ENCODE data around the gene ZNF135. TPM values are rescaled to one million over a fixed set of nuclear protein-coding genes. Genes with fewer than 3 reads are reported as not detected.

The ZNF135 gene
- polyA plus RNA-seq, 1 of the 3 experiments (the other 2 are of a cell fraction), result 0.41 TPM

- TF ChIP-seq, protein P1, sequence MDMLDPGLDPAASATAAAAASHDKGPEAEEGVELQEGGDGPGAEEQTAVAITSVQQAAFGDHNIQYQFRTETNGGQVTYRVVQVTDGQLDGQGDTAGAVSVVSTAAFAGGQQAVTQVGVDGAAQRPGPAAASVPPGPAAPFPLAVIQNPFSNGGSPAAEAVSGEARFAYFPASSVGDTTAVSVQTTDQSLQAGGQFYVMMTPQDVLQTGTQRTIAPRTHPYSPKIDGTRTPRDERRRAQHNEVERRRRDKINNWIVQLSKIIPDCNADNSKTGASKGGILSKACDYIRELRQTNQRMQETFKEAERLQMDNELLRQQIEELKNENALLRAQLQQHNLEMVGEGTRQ (IDR thresholded peaks at IDR 0.05; ENCODE audit: borderline replicate concordance, low read depth, low read length), result no peak
Observed at GRCh38 chr19:58009301-58009665, 49.8 kb upstream of the ZNF135 start (continued).

GRCh38 chr19:58009666-58010301 is 49.3 kb upstream of the ZNF135 start:
- Histone ChIP-seq H3K9me2 (no peaks in the 10 kb centered on the region), H3F3A (replicated peaks; ENCODE audit: insufficient read depth) (no peaks in the 10 kb centered on the region), H4K20me1 (ENCODE audit: insufficient read depth) (no peaks in the 10 kb centered on the region), H3K27ac (ENCODE audit: low read depth in 2 of 2, low read length in 1 of 2) (no peak overlapping the region), H3K79me2 (ENCODE audit: insufficient read depth) (no peaks in the 10 kb centered on the region), H3K36me3 (replicated peaks in 1 of 2; ENCODE audit: control insufficient read depth in 1 of 2, insufficient read depth in 2 of 2, low read length in 1 of 2) (no peaks in the 10 kb centered on the region), H3K9me3 (peaks cover 3% of the 10 kb centered on the region), H3K27me3 (ENCODE audit: insufficient read depth) (no peaks in the 10 kb centered on the region), H3K4me1 (ENCODE audit: control insufficient read depth in 1 of 2, insufficient read depth in 2 of 2, low read depth in 1 of 2, low read length in 1 of 2) (no peaks in the 10 kb centered on the region), H3K9ac (no peak overlapping the region), H3K4me3 (ENCODE audit: low read depth in 2 of 2, low read length in 1 of 2) (no peak overlapping the region), H2AFZ (ENCODE audit: low read depth) (no peak overlapping the region), H3K4me2 (no peak overlapping the region)
- ChIA-PET CTCF (no interaction called here), POLR2A (no interaction called here)
- no peak for DNase-seq
- 52% methylated on average over 19 of the region's 41 CpGs for WGBS (ENCODE audit: low lambda C conversion rate)
- TF ChIP-seq MXI1 (IDR thresholded peaks at IDR 0.05; ENCODE audit: low read depth, low read length) (no peak), SIN3A (IDR thresholded peaks at IDR 0.05; ENCODE audit: borderline replicate concordance, low read depth, low read length) (no peak), TCF12 (IDR thresholded peaks at IDR 0.05) (no peak), SMC3 (IDR thresholded peaks at IDR 0.05; ENCODE audit: low read depth, low read length) (no peak), RCOR1 (IDR thresholded peaks at IDR 0.05; ENCODE audit: low read length) (no peak), CHD2 (IDR thresholded peaks at IDR 0.05; ENCODE audit: low read length, partially characterized antibody) (no peak), YY1 (IDR thresholded peaks at IDR 0.05; ENCODE audit: low read depth) (no peak)
- TF ChIP-seq, protein P2, sequence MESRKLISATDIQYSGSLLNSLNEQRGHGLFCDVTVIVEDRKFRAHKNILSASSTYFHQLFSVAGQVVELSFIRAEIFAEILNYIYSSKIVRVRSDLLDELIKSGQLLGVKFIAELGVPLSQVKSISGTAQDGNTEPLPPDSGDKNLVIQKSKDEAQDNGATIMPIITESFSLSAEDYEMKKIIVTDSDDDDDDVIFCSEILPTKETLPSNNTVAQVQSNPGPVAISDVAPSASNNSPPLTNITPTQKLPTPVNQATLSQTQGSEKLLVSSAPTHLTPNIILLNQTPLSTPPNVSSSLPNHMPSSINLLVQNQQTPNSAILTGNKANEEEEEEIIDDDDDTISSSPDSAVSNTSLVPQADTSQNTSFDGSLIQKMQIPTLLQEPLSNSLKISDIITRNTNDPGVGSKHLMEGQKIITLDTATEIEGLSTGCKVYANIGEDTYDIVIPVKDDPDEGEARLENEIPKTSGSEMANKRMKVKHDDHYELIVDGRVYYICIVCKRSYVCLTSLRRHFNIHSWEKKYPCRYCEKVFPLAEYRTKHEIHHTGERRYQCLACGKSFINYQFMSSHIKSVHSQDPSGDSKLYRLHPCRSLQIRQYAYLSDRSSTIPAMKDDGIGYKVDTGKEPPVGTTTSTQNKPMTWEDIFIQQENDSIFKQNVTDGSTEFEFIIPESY (IDR thresholded peaks at IDR 0.05; ENCODE audit: borderline replicate concordance, low read depth), result no peak
- TF ChIP-seq, protein P3, sequence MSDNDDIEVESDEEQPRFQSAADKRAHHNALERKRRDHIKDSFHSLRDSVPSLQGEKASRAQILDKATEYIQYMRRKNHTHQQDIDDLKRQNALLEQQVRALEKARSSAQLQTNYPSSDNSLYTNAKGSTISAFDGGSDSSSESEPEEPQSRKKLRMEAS (IDR thresholded peaks at IDR 0.05; ENCODE audit: low read depth), result no peak
- TF ChIP-seq, protein P1 (IDR thresholded peaks at IDR 0.05; ENCODE audit: borderline replicate concordance, low read depth, low read length), result no peak

- H3K36me3 ChIP-seq (replicated peaks in 1 of 2; ENCODE audit: control insufficient read depth in 1 of 2, insufficient read depth in 2 of 2, low read length in 1 of 2), result no peaks in the 10 kb centered on the region
- H2AFZ ChIP-seq (ENCODE audit: low read depth), result no peak overlapping the region
- no peaks in the 10 kb centered on the region for H3K79me2 ChIP-seq (ENCODE audit: insufficient read depth)
- H3K9me3 ChIP-seq, result peaks cover 3% of the 10 kb centered on the region; the same call in 1 of the 2 replicates
- no peak overlapping the region for H3K9ac ChIP-seq
- no peak overlapping the region for H3K27ac ChIP-seq (ENCODE audit: low read depth in 2 of 2, low read length in 1 of 2)
- no peak overlapping the region for H3K4me2 ChIP-seq
- no peaks in the 10 kb centered on the region for H3K4me1 ChIP-seq (ENCODE audit: control insufficient read depth in 1 of 2, insufficient read depth in 2 of 2, low read depth in 1 of 2, low read length in 1 of 2)
- no peak overlapping the region for H3K4me3 ChIP-seq (ENCODE audit: low read depth in 2 of 2, low read length in 1 of 2)
- H3K27me3 ChIP-seq (ENCODE audit: insufficient read depth), result no peaks in the 10 kb centered on the region
- CTCF ChIA-PET, result no interaction called here
- TF ChIP-seq PBX3 (IDR thresholded peaks at IDR 0.05) (no peak), GABPA (IDR thresholded peaks at IDR 0.05; ENCODE audit: low read depth) (no peak), SMC3 (IDR thresholded peaks at IDR 0.05; ENCODE audit: low read depth, low read length) (no peak), POLR2AphosphoS5 (IDR thresholded peaks at IDR 0.05; ENCODE audit: low read depth, low read length) (no peak), FOXM1 (IDR thresholded peaks at IDR 0.05; ENCODE audit: low read depth) (no peak), SIN3A (IDR thresholded peaks at IDR 0.05; ENCODE audit: borderline replicate concordance, low read depth, low read length) (no peak)
- TF ChIP-seq, protein P4, sequence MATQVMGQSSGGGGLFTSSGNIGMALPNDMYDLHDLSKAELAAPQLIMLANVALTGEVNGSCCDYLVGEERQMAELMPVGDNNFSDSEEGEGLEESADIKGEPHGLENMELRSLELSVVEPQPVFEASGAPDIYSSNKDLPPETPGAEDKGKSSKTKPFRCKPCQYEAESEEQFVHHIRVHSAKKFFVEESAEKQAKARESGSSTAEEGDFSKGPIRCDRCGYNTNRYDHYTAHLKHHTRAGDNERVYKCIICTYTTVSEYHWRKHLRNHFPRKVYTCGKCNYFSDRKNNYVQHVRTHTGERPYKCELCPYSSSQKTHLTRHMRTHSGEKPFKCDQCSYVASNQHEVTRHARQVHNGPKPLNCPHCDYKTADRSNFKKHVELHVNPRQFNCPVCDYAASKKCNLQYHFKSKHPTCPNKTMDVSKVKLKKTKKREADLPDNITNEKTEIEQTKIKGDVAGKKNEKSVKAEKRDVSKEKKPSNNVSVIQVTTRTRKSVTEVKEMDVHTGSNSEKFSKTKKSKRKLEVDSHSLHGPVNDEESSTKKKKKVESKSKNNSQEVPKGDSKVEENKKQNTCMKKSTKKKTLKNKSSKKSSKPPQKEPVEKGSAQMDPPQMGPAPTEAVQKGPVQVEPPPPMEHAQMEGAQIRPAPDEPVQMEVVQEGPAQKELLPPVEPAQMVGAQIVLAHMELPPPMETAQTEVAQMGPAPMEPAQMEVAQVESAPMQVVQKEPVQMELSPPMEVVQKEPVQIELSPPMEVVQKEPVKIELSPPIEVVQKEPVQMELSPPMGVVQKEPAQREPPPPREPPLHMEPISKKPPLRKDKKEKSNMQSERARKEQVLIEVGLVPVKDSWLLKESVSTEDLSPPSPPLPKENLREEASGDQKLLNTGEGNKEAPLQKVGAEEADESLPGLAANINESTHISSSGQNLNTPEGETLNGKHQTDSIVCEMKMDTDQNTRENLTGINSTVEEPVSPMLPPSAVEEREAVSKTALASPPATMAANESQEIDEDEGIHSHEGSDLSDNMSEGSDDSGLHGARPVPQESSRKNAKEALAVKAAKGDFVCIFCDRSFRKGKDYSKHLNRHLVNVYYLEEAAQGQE (IDR thresholded peaks at IDR 0.05; ENCODE audit: low read depth, low read length), result no peak
- WGBS (ENCODE audit: low lambda C conversion rate), result 90% methylated on average over 22 of the region's 22 CpGs
- no peaks in the 10 kb centered on the region for H4K20me1 ChIP-seq (ENCODE audit: insufficient read depth)
- no peaks in the 10 kb centered on the region for H3K9me2 ChIP-seq
- POLR2A ChIA-PET, result no interaction called here
- no peak for DNase-seq
- H3F3A ChIP-seq (replicated peaks; ENCODE audit: insufficient read depth), result no peaks in the 10 kb centered on the region
Observed at GRCh38 chr19:58010507-58010906, 48.6 kb upstream of the ZNF135 start.

Data from SK-N-SH (cell line).